Activated T-helper 1 cell treated with Interleukin-2 at 50 U/mL for 16 hours (primary cell): ENCODE results near the gene MYBPH.

Source experiments
- DNase-seq: peaks from one replicate; pipeline ENCODE4 v3.0.0-alpha.2; 2020; ENCODE audit warnings: low read depth

The MYBPH gene

GRCh38 chr1:203148579-203148978 is 27.0 kb downstream of the MYBPH start:
- no peak for DNase-seq

GRCh38 chr1:203148127-203148526 is 27.5 kb downstream of the MYBPH start:
- DNase-seq: no peak

GRCh38 chr1:203147376-203147775 is 28.2 kb downstream of the MYBPH start:
- no peak for DNase-seq

GRCh38 chr1:203146537-203146936 is 29.1 kb downstream of the MYBPH start:
- no peak for DNase-seq

GRCh38 chr1:203146042-203146369 is 29.6 kb downstream of the MYBPH start:
- DNase-seq: no peak

- DNase-seq: no peak
These were observed 30.1 kb downstream of the MYBPH start for GRCh38 chr1:203145321-203146041.

- no peak for DNase-seq
These were observed 31.0 kb downstream of the MYBPH start for GRCh38 chr1:203144661-203145060.

GRCh38 chr1:203143641-203144040 is 32.0 kb downstream of the MYBPH start:
- DNase-seq: no peak

- no peak for DNase-seq
These were observed 32.8 kb downstream of the MYBPH start for GRCh38 chr1:203142684-203143408.

GRCh38 chr1:203142124-203142523 is 33.5 kb downstream of the MYBPH start:
- DNase-seq: no peak

- no peak for DNase-seq
These were observed 34.7 kb downstream of the MYBPH start for GRCh38 chr1:203140743-203141520.

- no peak for DNase-seq
These were observed 35.6 kb downstream of the MYBPH start for GRCh38 chr1:203139976-203140475.

- DNase-seq: no peak
These were observed 37.6 kb downstream of the MYBPH start for GRCh38 chr1:203138066-203138465.

- no peak for DNase-seq
These were observed 38.3 kb downstream of the MYBPH start for GRCh38 chr1:203137324-203137723.

- DNase-seq: no peak
These were observed 39.1 kb downstream of the MYBPH start for GRCh38 chr1:203136409-203137042.

GRCh38 chr1:203135636-203136305 is 39.9 kb downstream of the MYBPH start:
- DNase-seq: no peak

- DNase-seq: no peak
These were observed 41.5 kb downstream of the MYBPH start for GRCh38 chr1:203133970-203134725.

GRCh38 chr1:203131548-203132200 is 44.0 kb downstream of the MYBPH start:
- no peak for DNase-seq

GRCh38 chr1:203130358-203130985 is 45.2 kb downstream of the MYBPH start:
- DNase-seq: no peak
